Endothelial cell of umbilical vein (primary cell): ENCODE data around the gene BET1L. TPM values are rescaled to one million over a fixed set of nuclear protein-coding genes. Genes with fewer than 3 reads are reported as not detected.

Experiments
- BruUV-seq: library from RNA; stranded (reverse); fragments of 400-500 nt; replicated peaks from 2 replicates; lab custom pipeline; 2021; lab: Mats Ljungman, UMichigan
- CTCF ChIA-PET: fragments of 300-600, 350-600 bp; sonication (Branson Sonifier 250); formaldehyde crosslinking; loops from one replicate; lab custom pipeline; 2021; ENCODE audit warnings: antibody characterized with exemption, inconsistent platforms; lab: Charles Lee
- POLR2A ChIA-PET: fragments of 300-600, 350-600 bp; sonication (Branson Sonifier 250); formaldehyde crosslinking; loops from one replicate; lab custom pipeline; 2021; ENCODE audit warnings: antibody characterized with exemption, inconsistent platforms; lab: Charles Lee
- DNase-seq: peaks from one replicate; pipeline ENCODE4 v3.0.0-alpha.2; 2011; ENCODE audit warnings: low read depth, low spot score
- FAIRE-seq: peaks from 2 replicates; lab custom pipeline; 2011; peaks lifted over from hg19 to GRCh38; lab: Jason Lieb, UNC
- H2AFZ ChIP-seq: 2 replicates; pipeline ENCODE4 v1.6.0; 2012; ENCODE audit warnings: low read depth, low read length, control low read depth, inconsistent platforms
- H3K27ac ChIP-seq: 2 replicates; pipeline ENCODE4 v1.5.1; 2011; ENCODE audit warnings: low read depth, mild to moderate bottlenecking, control low read depth, low read length, moderate library complexity; ENCODE audit not compliant: insufficient read depth
- H3K27me3 ChIP-seq, 2 experiments: 2 replicates each; pipeline versions ENCODE4 v1.6.0 to v1.6.1; 2011; ENCODE audit warnings: low read length in 2 of 2, mixed read lengths in 1 of 2; ENCODE audit not compliant: control insufficient read depth in 2 of 2, insufficient read depth in 2 of 2
- H3K36me3 ChIP-seq, 2 experiments: 2 replicates in 1 of 2; 3 replicates in 1 of 2; pipeline ENCODE4 v1.5.1; 2011; ENCODE audit warnings: low read length in 2 of 2, mild to moderate bottlenecking in 1 of 2, moderate library complexity in 1 of 2; ENCODE audit not compliant: control insufficient read depth in 2 of 2, insufficient read depth in 2 of 2; ENCODE audit errors: extremely low read depth in 1 of 2
- H3K4me1 ChIP-seq: 3 replicates; pipeline ENCODE4 v1.5.1; 2011; ENCODE audit warnings: mild to moderate bottlenecking, low read length; ENCODE audit not compliant: control insufficient read depth, insufficient read depth; ENCODE audit errors: extremely low read depth
- H3K4me2 ChIP-seq: 2 replicates; pipeline ENCODE4 v1.6.1; 2011; ENCODE audit warnings: low read length, control low read depth, mixed read lengths; ENCODE audit not compliant: insufficient read depth
- H3K4me3 ChIP-seq, 3 experiments: fragments of 200-600 bp in 1 of 3; sonication (generic), shearing (Covaris generic) in 1 of 3; replicated peaks in 1 of 3; 2 replicates each; pipeline ENCODE4 v1.5.1; 2011 to 2016; ENCODE audit warnings: control low read depth in 3 of 3, low read length in 3 of 3, mild to moderate bottlenecking in 2 of 3, inconsistent platforms in 1 of 3, low read depth in 1 of 3, moderate library complexity in 1 of 3; ENCODE audit not compliant: insufficient read depth in 1 of 3
- H3K79me2 ChIP-seq: 2 replicates; pipeline ENCODE4 v1.6.0; 2012; ENCODE audit warnings: low read length, inconsistent platforms; ENCODE audit not compliant: control insufficient read depth, insufficient read depth
- H3K9ac ChIP-seq: replicated peaks from 2 replicates; pipeline ENCODE3; 2011; ENCODE audit warnings: low read length, control low read depth; ENCODE audit not compliant: insufficient read depth; ENCODE audit errors: extremely low read depth
- H3K9me1 ChIP-seq: replicated peaks from 3 replicates; pipeline ENCODE4 v1.6.0; 2011; ENCODE audit warnings: mild to moderate bottlenecking, low read length; ENCODE audit not compliant: control insufficient read depth, insufficient read depth; ENCODE audit errors: extremely low read depth
- H3K9me3 ChIP-seq: replicated peaks from 2 replicates; pipeline ENCODE4 v1.5.1; 2012; ENCODE audit warnings: low read length, inconsistent platforms; ENCODE audit not compliant: control insufficient read depth, insufficient read depth
- H4K20me1 ChIP-seq: replicated peaks from 2 replicates; pipeline ENCODE3; 2011; ENCODE audit warnings: mild to moderate bottlenecking, low read length; ENCODE audit not compliant: control insufficient read depth, insufficient read depth; ENCODE audit errors: extremely low read depth
- EZH2 ChIP-seq: IDR thresholded peaks from 2 replicates; pipeline ENCODE4 v1.6.1; 2012; ENCODE audit warnings: borderline replicate concordance, low read depth, mild to moderate bottlenecking, moderate library complexity, low read length, inconsistent platforms; ENCODE audit not compliant: severe bottlenecking
- FOS ChIP-seq: IDR thresholded peaks from 2 replicates; pipeline ENCODE4 v1.6.1; 2011; ENCODE audit warnings: mild to moderate bottlenecking, low read length, moderate library complexity, borderline replicate concordance; ENCODE audit not compliant: insufficient read depth
- GATA2 ChIP-seq: IDR thresholded peaks from 2 replicates; pipeline ENCODE4 v1.7.0; 2011; ENCODE audit warnings: low read depth, mild to moderate bottlenecking, moderate library complexity, mixed read lengths, low read length; ENCODE audit not compliant: insufficient read length, insufficient read depth
- JUN ChIP-seq: IDR thresholded peaks from 2 replicates; pipeline ENCODE4 v1.6.1; 2011; ENCODE audit warnings: borderline replicate concordance, low read depth; ENCODE audit not compliant: insufficient read length, insufficient read depth
- MYC ChIP-seq: IDR thresholded peaks from one replicate; pipeline ENCODE4 v1.6.1; 2011; ENCODE audit warnings: mild to moderate bottlenecking, low read depth, low read length
- POLR2A ChIP-seq: IDR thresholded peaks from 2 replicates; pipeline ENCODE4 v1.6.1; 2012; ENCODE audit warnings: low read depth, mild to moderate bottlenecking, control low read depth, low read length
- POLR2AphosphoS5 ChIP-seq: IDR thresholded peaks from 2 replicates; pipeline ENCODE4 v1.6.1; 2012; ENCODE audit warnings: low read depth, mild to moderate bottlenecking, control low read depth, low read length, moderate library complexity; ENCODE audit not compliant: insufficient read depth
- dilution Hi-C: fragments of 300-500 bp; cut with MboI; formaldehyde crosslinking; loops from one replicate; pipeline ENCODE4 v1.15.0; 2019; ENCODE audit warnings: low sequenced_read_pairs; ENCODE audit not compliant: extremely low pct_ligation_motif_present
- intact Hi-C: fragments of 100-400 bp; cut with micrococcal nuclease; formaldehyde crosslinking; loops from one replicate; pipeline ENCODE4 v1.10.0; 2022
- polyA plus RNA-seq, 4 experiments: library from polyadenylated mRNA; depleted of rRNA in 3 of 4; stranded (reverse) in 3 of 4; unstranded in 1 of 4; fragments of >200 nt; gene quantifications; 2 replicates each; pipeline versions ENCODE4 v1.2.1 to v1.2.3, GENCODE V29; 2011 to 2012; ENCODE audit warnings: missing spikeins in 1 of 4
- total RNA-seq: library from RNA; stranded (reverse); gene quantifications from 2 replicates; pipeline ENCODE4 v1.2.3, GENCODE V29; 2021
- TF ChIP-seq, protein P1 (sequence below), 2 donors: IDR thresholded peaks; 1 replicate in 1 of 2; 2 replicates in 1 of 2; pipeline ENCODE4 v1.5.1; 2011; ENCODE audit warnings: low read length in 2 of 2, mild to moderate bottlenecking in 2 of 2, moderate library complexity in 2 of 2, control low read depth in 1 of 2, inconsistent platforms in 1 of 2, low read depth in 1 of 2; ENCODE audit not compliant: insufficient read depth in 1 of 2; ENCODE audit errors: extremely low read depth in 1 of 2
- TF ChIP-seq, protein P2 (sequence below): IDR thresholded peaks from 2 replicates; pipeline ENCODE4 v1.6.1; 2011; ENCODE audit not compliant: insufficient read depth, insufficient read length

BET1L gene
- total and polyA plus RNA-seq, 2 donors (not counting 3 experiments of a cell fraction or from before 2014, with no cell fraction given): 31.0 to 80.0 TPM

DNA sequence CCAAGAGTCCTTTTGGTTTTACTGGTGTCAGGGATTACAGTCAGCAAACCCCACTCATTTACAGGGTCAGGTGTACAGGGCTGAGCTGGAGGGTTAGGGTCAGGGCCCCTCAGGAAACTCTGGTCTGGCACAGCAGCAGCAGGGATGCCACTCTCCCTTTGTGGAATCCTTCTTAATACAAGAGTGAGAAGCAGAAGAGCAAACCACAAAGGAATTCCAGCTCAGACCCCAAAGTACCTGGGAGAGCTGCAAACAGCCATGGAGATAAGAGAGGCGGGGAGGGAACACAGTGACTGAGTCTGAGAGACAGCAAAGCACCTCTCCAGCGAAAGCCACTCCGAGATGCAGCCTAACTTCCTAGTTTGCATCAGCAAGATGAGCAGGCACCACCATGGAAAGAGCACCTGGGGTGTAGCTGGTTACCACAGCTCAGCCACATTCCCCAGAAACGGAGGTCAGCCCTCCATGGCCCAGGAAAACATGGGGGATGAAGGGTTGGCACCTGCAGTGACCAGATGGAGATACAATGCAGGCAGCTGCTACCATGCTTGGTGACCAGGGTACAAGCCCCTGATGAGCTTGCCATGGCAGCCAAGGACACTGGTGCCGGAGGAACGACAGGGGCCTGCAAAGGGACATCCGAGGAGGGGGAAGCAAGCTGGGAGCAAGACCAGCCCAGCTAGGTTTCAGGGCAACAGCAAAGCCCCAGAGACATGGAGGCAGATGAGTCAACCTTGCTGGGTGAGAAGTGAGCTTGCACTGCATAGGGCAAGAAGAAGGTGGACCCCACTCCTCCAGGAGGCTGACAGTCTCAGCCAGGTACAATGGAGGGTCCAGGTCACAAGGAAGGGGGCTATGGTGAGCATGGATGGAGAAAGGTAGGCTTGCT lies 3.9 kb downstream of the BET1L start:
- no peaks in the 10 kb centered on the region for H3K9me3 ChIP-seq
- no peak overlapping the region for H3K4me3 ChIP-seq
- dilution Hi-C loops (no loop called here), intact Hi-C loops (no loop called here)
- no peaks in the 10 kb centered on the region for H4K20me1 ChIP-seq
- H3K9me1 ChIP-seq: no peaks in the 10 kb centered on the region
- H3K9ac ChIP-seq: no peak overlapping the region
- CTCF ChIA-PET: no interaction called here
- H3K4me2 ChIP-seq: no peak overlapping the region
- POLR2A ChIA-PET: no interaction called here
- peaks cover 0 to 18% of the 10 kb centered on the region in 2 experiments for H3K36me3 ChIP-seq
- H3K27me3 ChIP-seq: no peaks in the 10 kb centered on the region
- H3K4me1 ChIP-seq: peaks cover 7% of the 10 kb centered on the region
- no peak overlapping the region for H2AFZ ChIP-seq
- FAIRE-seq: no peak
- TF ChIP-seq, protein P1, sequence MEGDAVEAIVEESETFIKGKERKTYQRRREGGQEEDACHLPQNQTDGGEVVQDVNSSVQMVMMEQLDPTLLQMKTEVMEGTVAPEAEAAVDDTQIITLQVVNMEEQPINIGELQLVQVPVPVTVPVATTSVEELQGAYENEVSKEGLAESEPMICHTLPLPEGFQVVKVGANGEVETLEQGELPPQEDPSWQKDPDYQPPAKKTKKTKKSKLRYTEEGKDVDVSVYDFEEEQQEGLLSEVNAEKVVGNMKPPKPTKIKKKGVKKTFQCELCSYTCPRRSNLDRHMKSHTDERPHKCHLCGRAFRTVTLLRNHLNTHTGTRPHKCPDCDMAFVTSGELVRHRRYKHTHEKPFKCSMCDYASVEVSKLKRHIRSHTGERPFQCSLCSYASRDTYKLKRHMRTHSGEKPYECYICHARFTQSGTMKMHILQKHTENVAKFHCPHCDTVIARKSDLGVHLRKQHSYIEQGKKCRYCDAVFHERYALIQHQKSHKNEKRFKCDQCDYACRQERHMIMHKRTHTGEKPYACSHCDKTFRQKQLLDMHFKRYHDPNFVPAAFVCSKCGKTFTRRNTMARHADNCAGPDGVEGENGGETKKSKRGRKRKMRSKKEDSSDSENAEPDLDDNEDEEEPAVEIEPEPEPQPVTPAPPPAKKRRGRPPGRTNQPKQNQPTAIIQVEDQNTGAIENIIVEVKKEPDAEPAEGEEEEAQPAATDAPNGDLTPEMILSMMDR (IDR thresholded peaks at IDR 0.05; ENCODE audit: extremely low read depth in 1 of 2, insufficient read depth in 1 of 2, low read depth in 1 of 2, low read length in 2 of 2): no peak
- TF ChIP-seq POLR2A: no peak
- no peak for TF ChIP-seq JUN
- TF ChIP-seq, protein P2, sequence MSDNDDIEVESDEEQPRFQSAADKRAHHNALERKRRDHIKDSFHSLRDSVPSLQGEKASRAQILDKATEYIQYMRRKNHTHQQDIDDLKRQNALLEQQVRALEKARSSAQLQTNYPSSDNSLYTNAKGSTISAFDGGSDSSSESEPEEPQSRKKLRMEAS: no peak
- no peak for TF ChIP-seq MYC
- no peak for TF ChIP-seq GATA2
- no peak for TF ChIP-seq FOS
- no peak for TF ChIP-seq POLR2AphosphoS5
- TF ChIP-seq EZH2: no peak
- no peak for DNase-seq
- no TSS peak for BruUV-seq
- H3K79me2 ChIP-seq: peaks cover 20% of the 10 kb centered on the region
- H3K27ac ChIP-seq: no peak overlapping the region
